ENCODE measurements around the gene CHRD.
A peak's percentile ranks its signal among the peaks of the same experiment; 100 is the strongest.

CHRD gene

GRCh38 chr3:184361932-184362667 lies 17.8 kb upstream of the CHRD start:
- DNase-seq = peak in 1 of 4 experiments; percentile 26

GRCh38 chr3:184362668-184363546 lies 16.9 kb upstream of the CHRD start:
- DNase-seq = peak; percentile 67 to 84 (median 82)

GRCh38 chr3:184366619-184367289 lies 13.1 kb upstream of the CHRD start:
- no peak for DNase-seq

- DNase-seq = no peak
Observed at GRCh38 chr3:184368116-184368515, 11.7 kb upstream of the CHRD start.

GRCh38 chr3:184368586-184369183 lies 11.2 kb upstream of the CHRD start:
- DNase-seq = no peak

DNA sequence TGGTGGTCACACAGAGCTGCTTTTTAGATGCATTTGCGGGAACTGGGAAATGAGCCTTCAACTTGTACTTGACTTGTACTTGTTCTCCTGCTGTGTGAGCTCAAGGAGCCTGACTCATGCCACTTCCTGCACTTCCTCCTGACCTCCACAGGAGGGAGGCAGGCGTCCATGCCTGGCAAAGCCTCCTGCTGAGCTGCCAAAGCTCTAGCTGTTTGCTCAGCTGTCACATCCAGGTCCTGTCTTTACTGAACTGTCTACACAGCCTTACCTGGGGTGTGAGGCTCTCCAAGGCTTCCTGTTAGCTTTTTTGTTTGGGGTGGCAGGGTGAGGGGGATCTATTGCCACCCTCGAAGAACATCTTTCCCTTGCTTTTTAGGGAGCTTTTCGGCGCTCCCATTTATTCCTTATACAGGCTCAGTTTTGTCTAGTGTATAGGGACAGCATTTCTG lies 8.3 kb upstream of the CHRD start:
- DNase-seq = peak in 2 of 4 experiments; percentile 27 to 51

DNA sequence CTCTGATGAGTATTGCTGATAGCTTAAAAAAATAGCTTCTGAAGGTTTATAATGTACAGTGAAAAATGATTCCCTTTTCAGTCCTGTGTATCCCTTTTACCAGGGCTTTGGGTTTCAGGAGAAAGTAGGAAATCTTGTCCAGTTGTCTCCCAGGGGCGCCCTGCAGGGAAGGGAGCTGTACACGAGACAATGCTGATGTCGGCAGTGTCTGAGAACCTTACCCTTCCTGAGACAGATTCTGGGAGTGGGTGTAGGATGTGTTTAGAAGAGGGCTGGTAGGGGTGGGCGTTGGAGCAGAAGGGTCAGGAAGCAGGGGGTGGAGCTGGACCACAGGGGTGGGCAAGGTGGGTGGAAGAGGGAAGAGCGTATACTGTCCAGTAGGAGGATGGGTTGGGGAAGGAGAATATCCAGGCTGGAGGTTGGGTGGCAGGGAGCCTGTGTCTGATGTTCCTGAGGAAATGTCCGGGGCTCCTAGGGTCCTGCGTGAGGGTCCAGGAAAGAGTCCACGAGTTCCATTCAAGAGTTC lies 7.5 kb upstream of the CHRD start:
- no peak for DNase-seq

DNA sequence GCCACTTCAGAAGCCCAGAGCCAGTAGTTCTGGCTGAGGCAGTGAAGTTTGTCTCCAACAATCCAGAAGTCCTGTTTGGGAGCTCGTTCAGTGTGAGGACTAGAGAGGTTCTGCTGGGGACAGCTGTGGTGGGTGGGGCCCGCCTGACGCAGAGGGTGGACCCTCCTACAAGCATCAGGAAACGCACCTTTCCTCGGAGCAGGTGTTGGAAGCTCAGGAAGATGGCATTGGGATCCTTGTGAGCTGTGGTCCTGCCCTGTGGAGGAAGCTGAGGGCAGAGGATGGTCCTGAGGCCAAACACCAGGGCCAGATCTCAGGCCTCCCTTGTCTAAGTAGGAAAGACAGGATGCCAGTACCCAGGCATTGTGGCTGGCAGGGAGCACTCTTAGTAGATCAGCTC lies 6.9 kb upstream of the CHRD start:
- DNase-seq = no peak

DNA sequence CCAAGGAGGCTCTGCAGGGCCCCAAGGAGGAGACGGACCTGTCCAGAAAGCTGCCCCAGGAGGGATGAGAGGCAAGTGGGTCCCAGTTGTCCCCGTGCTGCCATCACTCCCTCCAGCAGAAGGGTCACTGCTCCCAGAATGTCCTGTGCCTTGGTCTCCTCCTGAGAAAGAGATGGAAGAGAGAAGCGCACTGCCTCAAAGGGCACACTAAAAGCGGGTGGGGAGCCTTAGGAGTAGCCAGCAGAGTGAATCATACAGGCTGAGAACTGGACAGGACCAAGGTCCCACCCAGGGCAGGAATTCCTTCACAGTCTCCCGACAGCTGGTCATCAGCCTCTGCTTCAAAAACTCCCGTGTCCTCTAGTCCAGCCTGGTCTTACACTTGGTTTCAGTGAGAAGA lies 6.4 kb upstream of the CHRD start:
- DNase-seq = no peak

GRCh38 chr3:184375747-184376461 lies 4.0 kb upstream of the CHRD start:
- DNase-seq = no peak

GRCh38 chr3:184377374-184377773 lies 2.5 kb upstream of the CHRD start:
- DNase-seq = no peak

DNA sequence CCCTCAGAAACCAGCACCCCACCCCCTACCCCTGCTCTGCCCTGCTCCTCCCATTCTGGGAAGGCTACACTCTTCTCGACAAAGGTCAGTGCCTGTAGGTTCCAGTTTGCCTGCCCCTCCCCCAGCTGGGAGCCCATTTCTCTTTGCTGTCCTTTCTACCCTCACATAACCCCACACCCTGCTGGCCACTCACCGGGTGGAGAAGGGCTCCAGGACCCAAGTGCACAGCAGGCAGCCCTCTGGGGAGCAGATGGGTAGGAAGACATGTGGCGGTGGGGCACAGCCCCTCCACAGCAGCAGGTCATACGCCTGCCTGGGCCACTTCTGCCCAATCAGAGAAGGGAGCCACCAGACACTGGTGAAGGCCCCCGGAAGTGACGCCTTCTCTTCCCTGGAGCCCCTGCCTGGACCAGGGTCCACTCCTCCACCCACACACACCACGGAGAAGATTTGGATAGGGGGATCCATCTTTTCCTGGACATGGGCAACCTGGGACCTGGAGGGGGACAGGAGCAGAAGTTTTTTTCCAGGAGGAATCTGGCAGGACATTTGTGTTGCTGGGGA lies 1.9 kb upstream of the CHRD start, which contains the start of gene THPO:
THPO (minus strand) TSS at position 326 of the 564 bp plus-strand sequence. CDS start 1,948 bp downstream, outside the sequence.
- no peak for DNase-seq

DNA sequence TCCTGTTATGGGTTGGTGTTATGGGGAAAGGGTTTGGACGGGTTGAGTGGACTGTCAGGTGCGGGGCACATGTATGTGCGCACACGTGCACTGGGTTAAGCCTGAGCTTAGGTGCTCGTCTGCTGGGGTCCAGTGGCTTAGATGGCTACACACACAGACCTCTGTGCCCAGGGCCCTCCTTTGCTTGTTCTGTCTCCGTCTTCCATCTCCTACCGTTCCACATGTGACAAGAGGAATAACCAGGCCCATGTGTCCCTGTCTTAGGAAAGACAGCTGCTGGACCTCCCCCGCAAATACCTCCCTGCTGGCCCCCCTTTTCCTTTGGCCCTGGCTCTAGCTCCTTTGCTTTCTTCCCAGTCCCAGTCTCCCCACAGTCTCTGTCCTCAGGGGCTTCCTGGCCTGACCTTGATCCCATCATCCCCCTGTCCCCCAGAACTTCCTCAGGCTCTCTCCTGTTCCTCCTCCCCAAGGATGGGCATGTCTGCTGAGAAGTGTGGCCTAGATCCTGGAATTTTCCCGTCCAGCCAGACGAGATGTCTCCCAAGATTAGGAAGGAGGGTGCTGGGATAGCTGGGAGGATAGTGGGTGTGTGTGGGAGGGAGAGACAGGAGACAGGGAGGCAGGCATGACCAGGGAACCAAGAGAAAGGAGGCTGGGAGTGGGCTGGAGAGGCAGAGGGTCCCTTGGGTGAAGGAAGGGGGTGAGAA lies 1.1 kb upstream of the CHRD start:
- DNase-seq = no peak

- DNase-seq = peak in 1 of 4 experiments; percentile 6
Observed at GRCh38 chr3:184380185-184380626, 352 bp downstream of the CHRD start.

- no peak for DNase-seq
Observed at GRCh38 chr3:184380627-184381260, 890 bp downstream of the CHRD start.

- no peak for DNase-seq
Observed at GRCh38 chr3:184381261-184382224, 1.7 kb downstream of the CHRD start.

DNA sequence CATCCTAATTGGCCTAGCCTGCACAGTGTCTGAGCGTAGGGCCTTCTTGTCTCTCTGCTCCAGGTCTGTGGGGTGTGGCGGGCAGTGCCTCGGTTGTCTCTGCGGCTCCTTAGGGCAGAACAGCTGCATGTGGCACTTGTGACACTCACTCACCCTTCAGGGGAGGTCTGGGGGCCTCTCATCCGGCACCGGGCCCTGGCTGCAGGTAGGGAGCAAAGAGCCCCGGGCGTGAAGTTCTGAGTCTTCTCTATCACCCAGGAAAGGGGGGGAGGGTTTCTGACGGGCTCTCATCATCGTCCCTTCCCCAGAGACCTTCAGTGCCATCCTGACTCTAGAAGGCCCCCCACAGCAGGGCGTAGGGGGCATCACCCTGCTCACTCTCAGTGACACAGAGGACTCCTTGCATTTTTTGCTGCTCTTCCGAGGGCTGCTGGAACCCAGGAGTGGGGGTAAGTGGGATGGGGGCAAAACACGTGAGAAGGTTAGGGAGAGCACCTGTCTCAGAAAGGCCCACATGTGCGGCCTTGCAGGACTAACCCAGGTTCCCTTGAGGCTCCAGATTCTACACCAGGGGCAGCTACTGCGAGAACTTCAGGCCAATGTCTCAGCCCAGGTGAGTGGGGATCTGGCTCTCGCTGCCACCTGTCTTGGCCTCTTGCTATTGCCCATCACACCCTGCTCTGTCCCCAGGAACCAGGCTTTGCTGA lies 2.6 kb downstream of the CHRD start:
- no peak for DNase-seq

- DNase-seq = no peak
Observed at GRCh38 chr3:184383033-184383740, 3.3 kb downstream of the CHRD start.

Data from activated naive CD4-positive, alpha-beta T cell (primary cell).